Activated B cell treated with CpG ODN at 0.5 μM for 24 hours (primary cell): ENCODE measurements around the gene WHAMM. TPM values are rescaled to one million over a fixed set of nuclear protein-coding genes. Genes with fewer than 3 reads are reported as not detected.
"Not testable (repeated sequence)": the region's sequence is repeated elsewhere in the genome, so short reads cannot be mapped to it uniquely, and the experiment has no call there.

ENCODE experiments used
- ATAC-seq: fragments of 200-7000 bp; cut with Tn5 transposase; one replicate; pipeline ENCODE4 v1.10.0; 2021; ENCODE audit warnings: low read depth, mild to moderate bottlenecking, moderate library complexity
- CTCF ChIA-PET: fragments of 350-600 bp; sonication (Branson Sonifier 250); formaldehyde crosslinking; loops from one replicate; lab custom pipeline; 2021; ENCODE audit warnings: antibody characterized with exemption; lab: Charles Lee
- POLR2A ChIA-PET: fragments of 350-600 bp; sonication (Branson Sonifier 250); formaldehyde crosslinking; loops from one replicate; lab custom pipeline; 2021; ENCODE audit warnings: antibody characterized with exemption; lab: Charles Lee
- DNase-seq: peaks from one replicate; pipeline ENCODE4 v3.0.0; 2022
- H3K27ac Mint-ChIP-seq: one replicate; pipeline ENCODE4 v1.8.0; 2020; ENCODE audit warnings: mixed read lengths
- H3K27me3 Mint-ChIP-seq: one replicate; pipeline ENCODE4 v1.8.0; 2021; ENCODE audit warnings: mixed read lengths
- H3K36me3 Mint-ChIP-seq: one replicate; pipeline ENCODE4 v1.8.0; 2021; ENCODE audit warnings: low read depth, mixed read lengths
- H3K4me1 Mint-ChIP-seq: one replicate; pipeline ENCODE4 v1.8.0; 2021; ENCODE audit warnings: mixed read lengths
- H3K4me3 Mint-ChIP-seq: one replicate; pipeline ENCODE4 v1.8.0; 2020; ENCODE audit warnings: mild to moderate bottlenecking, mixed read lengths
- H3K9me3 Mint-ChIP-seq: one replicate; pipeline ENCODE4 v1.8.0; 2020; ENCODE audit warnings: mixed read lengths
- intact Hi-C: fragments of 100-400 bp; cut with micrococcal nuclease; formaldehyde crosslinking; loops from one replicate; pipeline ENCODE4 v1.15.1; 2024
- total RNA-seq: library from RNA; stranded (reverse); gene quantifications from 2 replicates; pipeline ENCODE4 v1.2.3, GENCODE V29; 2022
- TF ChIP-seq, protein P1 (sequence below): fragments of 200-600 bp; IDR thresholded peaks from one replicate; pipeline ENCODE4 v1.8.0; 2022; ENCODE audit warnings: antibody characterized with exemption, mild to moderate bottlenecking

The WHAMM gene
- total RNA-seq, 1 donor from 2014 or later = 18.7 TPM

DNA sequence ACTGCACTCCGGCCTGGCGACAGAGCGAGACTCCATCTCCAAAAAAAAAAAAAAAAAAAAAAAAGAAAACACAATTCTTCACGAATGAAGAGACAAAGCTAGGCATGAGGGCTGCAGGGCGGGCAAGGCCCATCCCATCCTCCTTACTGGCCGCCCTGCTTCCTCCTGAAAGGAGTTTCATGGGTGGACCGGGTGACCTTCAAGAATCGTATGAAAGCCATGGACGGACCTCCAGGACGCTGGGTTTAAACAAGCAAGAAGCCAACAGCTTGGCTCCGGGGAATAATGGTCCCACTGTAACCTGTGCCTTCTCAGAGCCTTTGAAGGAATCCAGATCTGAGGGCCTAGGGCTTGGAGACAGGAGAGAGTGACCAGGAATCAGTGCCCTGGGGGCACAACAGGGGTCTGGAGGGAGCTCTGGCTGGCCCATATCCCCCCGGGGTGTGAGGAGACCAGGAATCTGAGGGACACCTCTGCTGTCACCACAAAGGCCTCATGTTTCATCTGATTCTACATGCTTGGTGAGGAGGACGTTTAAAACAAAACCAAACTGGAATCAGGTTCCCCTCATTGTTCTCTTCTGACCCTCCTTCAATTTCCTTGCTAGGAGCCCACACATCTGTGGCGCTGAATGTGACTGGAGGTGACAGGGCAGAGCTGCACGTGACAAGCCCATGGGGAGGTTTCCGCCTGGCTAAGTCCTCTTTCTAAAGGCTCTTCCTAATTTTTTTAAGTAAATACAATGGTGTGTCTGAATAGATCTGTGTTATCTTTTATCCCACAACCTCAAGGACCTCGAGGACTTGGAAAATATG, 46.1 kb downstream of the WHAMM start:
- DNase-seq (no peak), ATAC-seq (no peak)
- ChIA-PET POLR2A (interaction anchor here (0.7 to 1.5 kb wide), 2 partner anchors 10 to 45 kb away, joined by 6 to 13 read pairs; no protein-coding TSS in a partner anchor), CTCF (no interaction called here)
- Mint-ChIP-seq H3K36me3 (no peaks in the 10 kb centered on the region), H3K4me3 (peak overlapping the region; percentile 7), H3K27ac (no peak overlapping the region), H3K9me3 (no peaks in the 10 kb centered on the region), H3K27me3 (no peaks in the 10 kb centered on the region), H3K4me1 (peaks cover 13% of the 10 kb centered on the region)
- intact Hi-C loops = loop anchor here (1.0 kb wide), 1 partner anchor 12 kb away; no protein-coding TSS in a partner anchor
- TF ChIP-seq, protein P1, sequence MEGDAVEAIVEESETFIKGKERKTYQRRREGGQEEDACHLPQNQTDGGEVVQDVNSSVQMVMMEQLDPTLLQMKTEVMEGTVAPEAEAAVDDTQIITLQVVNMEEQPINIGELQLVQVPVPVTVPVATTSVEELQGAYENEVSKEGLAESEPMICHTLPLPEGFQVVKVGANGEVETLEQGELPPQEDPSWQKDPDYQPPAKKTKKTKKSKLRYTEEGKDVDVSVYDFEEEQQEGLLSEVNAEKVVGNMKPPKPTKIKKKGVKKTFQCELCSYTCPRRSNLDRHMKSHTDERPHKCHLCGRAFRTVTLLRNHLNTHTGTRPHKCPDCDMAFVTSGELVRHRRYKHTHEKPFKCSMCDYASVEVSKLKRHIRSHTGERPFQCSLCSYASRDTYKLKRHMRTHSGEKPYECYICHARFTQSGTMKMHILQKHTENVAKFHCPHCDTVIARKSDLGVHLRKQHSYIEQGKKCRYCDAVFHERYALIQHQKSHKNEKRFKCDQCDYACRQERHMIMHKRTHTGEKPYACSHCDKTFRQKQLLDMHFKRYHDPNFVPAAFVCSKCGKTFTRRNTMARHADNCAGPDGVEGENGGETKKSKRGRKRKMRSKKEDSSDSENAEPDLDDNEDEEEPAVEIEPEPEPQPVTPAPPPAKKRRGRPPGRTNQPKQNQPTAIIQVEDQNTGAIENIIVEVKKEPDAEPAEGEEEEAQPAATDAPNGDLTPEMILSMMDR = no peak

DNA sequence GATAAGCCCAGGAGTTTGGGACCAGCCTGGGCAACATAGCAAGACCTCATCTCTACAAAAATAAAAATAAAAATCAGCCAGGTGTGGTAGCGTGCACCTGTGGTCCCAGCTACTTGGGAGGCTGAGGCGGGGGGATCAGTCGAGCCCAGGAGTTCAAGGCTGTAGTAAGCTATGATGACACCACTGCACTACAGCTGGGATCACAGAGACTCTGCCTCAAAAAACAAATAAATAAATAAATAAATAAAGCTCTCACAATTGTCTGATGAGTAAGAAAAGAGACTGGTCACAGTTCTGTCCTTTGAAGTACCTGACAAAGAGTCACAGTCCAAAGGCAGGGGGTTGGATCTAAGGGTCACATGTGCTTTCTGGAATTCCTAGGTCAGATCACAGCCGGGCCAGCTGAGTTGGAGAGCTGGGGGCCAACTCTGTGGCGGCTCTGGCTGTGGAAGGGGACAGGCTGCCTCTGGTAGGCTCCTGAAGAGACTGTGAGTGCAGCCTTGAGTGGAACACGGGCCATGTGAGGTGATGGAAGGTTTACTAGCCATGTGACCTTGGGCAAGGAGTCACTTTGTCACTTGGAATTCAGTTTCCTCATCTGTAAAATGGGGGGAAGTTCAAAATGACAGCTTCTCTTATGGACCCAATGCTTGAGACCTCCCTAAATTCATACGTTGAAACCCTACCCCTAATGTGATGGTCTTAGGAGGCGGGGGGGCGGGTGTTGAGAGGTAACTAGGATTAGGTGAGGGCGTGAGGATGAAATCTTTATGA, 47.2 kb downstream of the WHAMM start:
- TF ChIP-seq, protein P1 = no peak
- ChIA-PET CTCF (no interaction called here), POLR2A (no interaction called here)
- no peak for ATAC-seq
- intact Hi-C loops = loop anchor here (1.0 kb wide), 1 partner anchor 13 kb away; no protein-coding TSS in a partner anchor
- no peaks in the 10 kb centered on the region for H3K9me3 Mint-ChIP-seq
- H3K4me1 Mint-ChIP-seq = peaks cover 13% of the 10 kb centered on the region
- no peak overlapping the region for H3K4me3 Mint-ChIP-seq
- DNase-seq = no peak
- no peaks in the 10 kb centered on the region for H3K36me3 Mint-ChIP-seq
- H3K27me3 Mint-ChIP-seq = no peaks in the 10 kb centered on the region
- no peak overlapping the region for H3K27ac Mint-ChIP-seq

DNA sequence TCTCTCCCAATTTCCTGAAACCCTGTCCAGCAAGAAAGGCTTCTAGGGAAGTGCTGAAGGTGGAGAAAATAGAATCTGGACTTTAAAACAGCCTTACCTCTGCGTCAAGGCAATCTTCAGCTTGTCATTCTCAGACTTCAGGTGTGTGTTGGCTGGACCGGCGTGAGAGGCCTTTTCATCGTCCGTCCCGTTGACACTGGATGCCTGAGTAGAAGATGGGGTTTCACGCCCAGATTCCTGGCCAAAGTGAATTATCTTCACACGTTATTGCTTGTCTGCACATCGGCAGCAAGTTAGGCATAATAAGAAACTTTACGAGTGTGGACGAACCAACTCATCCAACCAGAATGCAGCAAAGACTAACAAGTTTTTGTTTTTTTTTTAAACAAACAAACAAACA, 49.5 kb downstream of the WHAMM start:
- intact Hi-C loops = no loop called here

DNA sequence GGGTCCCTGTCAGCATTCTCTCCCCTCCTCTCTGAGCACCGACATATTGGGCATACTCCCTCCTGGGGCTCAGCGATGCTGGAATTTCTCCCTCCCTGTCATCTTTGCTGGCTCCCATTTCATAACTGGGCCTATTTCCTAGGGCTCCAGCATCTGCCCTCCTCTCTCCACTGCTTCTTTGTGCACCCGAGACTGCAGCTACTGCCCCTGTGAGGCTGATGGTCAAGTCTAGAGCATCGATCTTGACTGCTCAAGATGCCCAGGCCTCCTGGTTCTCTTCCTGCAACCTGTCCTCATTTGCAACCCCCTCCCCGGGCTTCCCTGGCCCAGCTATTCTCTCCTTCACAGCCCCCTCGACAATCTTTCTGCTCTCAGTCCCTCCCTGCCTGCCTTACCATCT, 53.5 kb downstream of the WHAMM start:
- ChIA-PET CTCF (no interaction called here), POLR2A (no interaction called here)
- H3K4me3 Mint-ChIP-seq = no peak overlapping the region
- intact Hi-C loops = no loop called here
- TF ChIP-seq, protein P1 = no peak
- no peaks in the 10 kb centered on the region for H3K36me3 Mint-ChIP-seq
- no peak overlapping the region for H3K27ac Mint-ChIP-seq
- H3K4me1 Mint-ChIP-seq = no peaks in the 10 kb centered on the region
- no peaks in the 10 kb centered on the region for H3K9me3 Mint-ChIP-seq
- DNase-seq (no peak), ATAC-seq (no peak)
- no peaks in the 10 kb centered on the region for H3K27me3 Mint-ChIP-seq

More for the DNA sequence above, 49.5 kb downstream of the WHAMM start:
- H3K4me1 Mint-ChIP-seq = peaks cover 8% of the 10 kb centered on the region
- DNase-seq (no peak), ATAC-seq (no peak)
- no peaks in the 10 kb centered on the region for H3K27me3 Mint-ChIP-seq
- no peaks in the 10 kb centered on the region for H3K9me3 Mint-ChIP-seq
- H3K27ac Mint-ChIP-seq = no peak overlapping the region
- POLR2A ChIA-PET = no interaction called here
- H3K4me3 Mint-ChIP-seq = no peak overlapping the region
- H3K36me3 Mint-ChIP-seq = no peaks in the 10 kb centered on the region
- TF ChIP-seq, protein P1 = no peak
- CTCF ChIA-PET = no interaction called here

DNA sequence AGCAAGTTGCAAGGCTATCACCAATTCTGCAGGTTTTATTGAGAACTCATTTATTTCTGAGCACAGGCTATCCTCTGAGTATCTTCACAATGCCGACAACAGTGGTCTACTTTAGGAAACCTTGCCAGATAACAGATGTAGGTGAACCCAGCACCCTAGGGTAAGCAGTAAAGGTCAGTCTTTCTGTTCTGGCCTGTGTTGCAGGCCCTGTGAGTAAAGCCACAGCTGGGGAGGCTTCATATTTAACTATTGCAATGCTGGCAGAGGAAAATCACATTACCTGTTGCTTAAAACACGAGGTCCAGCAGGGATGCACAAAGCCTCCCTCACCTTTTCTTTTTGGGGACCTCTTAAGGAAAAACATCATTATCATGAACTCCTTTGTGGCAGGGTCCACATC, 55.5 kb downstream of the WHAMM start:
- H3K27me3 Mint-ChIP-seq = no peaks in the 10 kb centered on the region
- H3K27ac Mint-ChIP-seq = no peak overlapping the region
- TF ChIP-seq, protein P1 = no peak
- DNase-seq (no peak), ATAC-seq (no peak)
- H3K4me1 Mint-ChIP-seq = no peaks in the 10 kb centered on the region
- ChIA-PET CTCF (no interaction called here), POLR2A (no interaction called here)
- no peak overlapping the region for H3K4me3 Mint-ChIP-seq
- intact Hi-C loops = no loop called here
- H3K9me3 Mint-ChIP-seq = no peaks in the 10 kb centered on the region
- H3K36me3 Mint-ChIP-seq = no peaks in the 10 kb centered on the region

DNA sequence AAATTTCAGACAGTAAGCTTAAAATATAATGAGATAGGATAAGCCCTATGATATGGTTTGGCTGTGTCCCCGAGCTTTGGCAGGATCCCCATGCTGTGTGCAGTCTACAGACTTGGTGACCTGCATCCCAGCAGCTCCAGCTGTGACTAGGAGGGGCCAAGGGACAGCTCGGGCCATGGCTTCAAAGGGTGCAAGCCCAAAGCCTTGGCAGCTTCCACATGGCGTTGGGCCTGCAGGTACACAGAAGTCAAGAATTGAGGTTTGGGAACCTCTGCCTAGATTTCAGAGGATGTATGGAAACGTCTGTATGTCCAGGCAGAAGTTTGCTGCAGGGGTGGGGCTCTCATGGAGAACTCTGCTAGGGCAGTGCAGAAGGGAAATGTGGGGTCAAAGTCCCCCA, 56.2 kb downstream of the WHAMM start:
- intact Hi-C loops, H3K27ac Mint-ChIP-seq, POLR2A ChIA-PET, ATAC-seq, H3K27me3 Mint-ChIP-seq, H3K36me3 Mint-ChIP-seq, DNase-seq, H3K4me1 Mint-ChIP-seq, CTCF ChIA-PET, H3K9me3 Mint-ChIP-seq, H3K4me3 Mint-ChIP-seq: not testable (repeated sequence)

DNA sequence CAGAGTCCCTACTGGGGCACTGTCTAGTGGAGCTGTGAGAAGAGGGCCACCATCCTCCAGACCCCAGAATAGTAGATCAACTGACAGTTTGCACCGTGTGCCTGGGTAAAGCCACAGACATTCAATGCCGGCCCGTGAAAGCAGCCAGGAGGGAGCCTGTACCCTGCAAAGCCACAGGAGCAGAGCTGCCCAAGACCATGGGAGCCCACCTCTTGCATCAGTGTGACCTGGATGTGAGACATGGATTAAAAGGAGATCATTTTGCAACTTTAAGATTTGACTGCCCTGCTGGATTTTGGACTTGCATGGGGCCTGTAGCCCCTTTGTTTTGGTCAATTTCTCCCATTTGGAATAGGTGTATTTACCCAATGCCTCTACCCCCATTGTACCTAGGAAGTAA, 56.6 kb downstream of the WHAMM start:
- POLR2A ChIA-PET, DNase-seq, ATAC-seq, H3K36me3 Mint-ChIP-seq, H3K4me3 Mint-ChIP-seq, intact Hi-C loops, H3K27me3 Mint-ChIP-seq, H3K4me1 Mint-ChIP-seq, H3K9me3 Mint-ChIP-seq, CTCF ChIA-PET, H3K27ac Mint-ChIP-seq: not testable (repeated sequence)
